Lung microvascular endothelial cell (primary cell): Measurements from ENCODE around the gene TCF7L2. TPM values are rescaled to one million over a fixed set of nuclear protein-coding genes. Genes with fewer than 3 reads are reported as not detected.

Experiments used
- DNase-seq, 2 donors: peaks; one replicate each; pipeline versions ENCODE4 v3.0.0 to v3.0.0-alpha.2; 2010; ENCODE audit warnings: low read depth in 2 of 2
- total RNA-seq: library from RNA; depleted of rRNA; stranded (reverse); fragments of >200 nt; gene quantifications from 2 replicates; pipeline ENCODE4 v1.2.1, GENCODE V29; 2014

The TCF7L2 gene
- total RNA-seq, 1 donor from 2014 or later, result 1.8 TPM

DNA sequence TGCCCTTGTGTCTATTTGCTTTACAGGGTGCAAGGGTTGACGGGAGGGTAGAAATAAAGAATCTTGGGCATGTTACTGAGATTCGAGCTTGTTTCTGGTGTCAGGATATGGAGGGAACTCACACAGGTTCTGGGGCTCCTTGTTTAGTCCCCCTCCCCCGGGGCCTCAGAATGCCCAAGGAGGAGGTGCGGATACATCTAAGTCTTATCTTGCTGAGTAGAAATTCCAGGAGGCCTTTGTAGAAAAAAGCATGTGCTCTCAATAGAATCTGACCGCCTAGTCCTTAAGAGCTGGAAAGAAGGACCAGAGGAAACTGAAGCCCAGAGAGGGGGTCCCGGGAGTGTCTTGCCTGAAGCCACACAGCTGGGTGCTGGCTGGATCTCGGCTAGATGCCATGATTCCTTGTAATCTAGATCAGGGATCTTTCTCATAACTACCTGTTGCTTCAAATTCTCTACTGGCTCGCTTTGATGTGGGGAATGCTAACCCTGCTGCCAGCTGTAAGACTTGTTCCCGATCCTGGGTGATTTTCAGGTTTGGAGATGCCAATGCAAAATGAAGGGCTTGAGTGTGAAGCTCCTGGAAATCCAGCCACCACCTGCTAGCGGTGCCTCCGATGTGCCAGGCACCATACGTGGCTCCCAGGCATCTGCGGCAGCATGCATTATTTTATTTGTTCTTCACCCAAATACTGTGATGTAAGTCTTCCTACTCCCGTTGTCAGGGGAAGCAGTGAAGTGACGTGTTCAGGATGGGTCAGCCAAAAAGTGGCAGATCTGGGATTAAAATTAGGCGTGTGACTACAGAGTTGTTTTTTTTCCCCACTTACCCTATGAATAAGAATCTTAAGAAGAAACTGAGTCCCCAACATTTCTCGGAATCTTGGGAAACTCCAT lies 226.0 kb downstream of the TCF7L2 start:
- DNase-seq, result no peak

- no peak for DNase-seq
These were observed 226.7 kb downstream of the TCF7L2 start for GRCh38 chr10:113176652-113177155.

GRCh38 chr10:113177156-113177935 lies 227.3 kb downstream of the TCF7L2 start:
- no peak for DNase-seq

DNA sequence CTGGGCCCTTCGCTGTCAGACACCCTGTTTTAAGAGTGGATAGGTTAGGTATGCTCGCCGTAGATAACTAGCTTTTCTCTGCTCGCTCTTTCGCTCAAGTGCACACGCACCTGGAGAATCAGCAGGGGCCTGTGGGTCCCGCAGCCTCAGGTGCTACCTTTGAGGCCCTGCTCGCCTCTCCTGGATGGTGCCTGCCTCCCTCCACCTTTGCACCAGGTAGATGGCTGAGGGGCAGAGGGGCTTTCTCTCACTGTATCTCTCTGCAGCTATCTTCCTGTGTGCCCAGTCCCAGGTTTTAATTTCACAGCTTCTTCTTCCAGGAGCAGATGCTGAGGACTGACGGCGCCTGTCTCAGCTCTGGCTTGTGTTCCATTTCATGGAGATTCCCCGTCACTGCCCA lies 227.9 kb downstream of the TCF7L2 start:
- no peak for DNase-seq

- DNase-seq, result no peak
These were observed 228.7 kb downstream of the TCF7L2 start for GRCh38 chr10:113178771-113179170.

GRCh38 chr10:113179265-113179664 lies 229.2 kb downstream of the TCF7L2 start:
- DNase-seq, result no peak

DNA sequence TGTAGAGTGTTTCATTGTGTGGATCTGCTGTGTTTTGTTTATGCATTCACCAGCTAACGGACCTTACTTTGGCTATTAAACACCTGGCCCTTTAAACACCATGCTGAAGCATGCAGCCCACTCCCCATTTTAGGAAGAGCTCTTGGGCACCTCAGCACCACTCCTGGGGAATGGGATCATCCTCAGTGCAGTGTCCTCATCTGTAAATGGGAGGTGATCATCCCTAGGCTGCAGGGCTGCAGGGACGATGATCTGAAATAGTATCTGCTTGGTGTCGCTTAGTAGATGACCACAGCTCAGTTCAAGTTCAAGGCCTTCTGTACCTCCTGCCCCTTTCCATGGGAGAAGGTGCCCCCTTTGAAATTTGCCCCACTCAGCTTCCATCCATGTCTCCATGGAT lies 229.9 kb downstream of the TCF7L2 start:
- DNase-seq, result no peak

GRCh38 chr10:113180401-113181154 lies 230.5 kb downstream of the TCF7L2 start:
- DNase-seq, result no peak

DNA sequence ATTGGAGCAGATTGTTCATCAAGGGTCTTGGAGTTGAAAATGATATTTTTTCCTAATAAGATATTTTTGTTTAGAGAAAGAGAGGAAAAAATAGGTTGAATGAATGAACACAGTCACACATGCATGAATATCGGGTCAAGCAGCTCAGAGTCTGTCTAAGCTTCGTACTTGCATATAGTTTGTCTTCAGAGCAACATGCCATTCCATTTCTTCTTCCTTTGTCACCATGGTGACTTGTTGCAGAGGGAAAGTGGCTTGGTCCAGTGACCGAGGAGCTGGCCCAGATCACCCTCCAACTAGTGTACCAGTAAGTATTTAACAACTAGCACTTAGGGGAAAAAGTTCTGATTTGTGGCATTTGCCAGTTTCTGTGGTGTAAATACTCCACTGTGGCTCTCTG lies 232.1 kb downstream of the TCF7L2 start:
- DNase-seq, result no peak

GRCh38 chr10:113183573-113183972 lies 233.5 kb downstream of the TCF7L2 start:
- DNase-seq, result no peak

DNA sequence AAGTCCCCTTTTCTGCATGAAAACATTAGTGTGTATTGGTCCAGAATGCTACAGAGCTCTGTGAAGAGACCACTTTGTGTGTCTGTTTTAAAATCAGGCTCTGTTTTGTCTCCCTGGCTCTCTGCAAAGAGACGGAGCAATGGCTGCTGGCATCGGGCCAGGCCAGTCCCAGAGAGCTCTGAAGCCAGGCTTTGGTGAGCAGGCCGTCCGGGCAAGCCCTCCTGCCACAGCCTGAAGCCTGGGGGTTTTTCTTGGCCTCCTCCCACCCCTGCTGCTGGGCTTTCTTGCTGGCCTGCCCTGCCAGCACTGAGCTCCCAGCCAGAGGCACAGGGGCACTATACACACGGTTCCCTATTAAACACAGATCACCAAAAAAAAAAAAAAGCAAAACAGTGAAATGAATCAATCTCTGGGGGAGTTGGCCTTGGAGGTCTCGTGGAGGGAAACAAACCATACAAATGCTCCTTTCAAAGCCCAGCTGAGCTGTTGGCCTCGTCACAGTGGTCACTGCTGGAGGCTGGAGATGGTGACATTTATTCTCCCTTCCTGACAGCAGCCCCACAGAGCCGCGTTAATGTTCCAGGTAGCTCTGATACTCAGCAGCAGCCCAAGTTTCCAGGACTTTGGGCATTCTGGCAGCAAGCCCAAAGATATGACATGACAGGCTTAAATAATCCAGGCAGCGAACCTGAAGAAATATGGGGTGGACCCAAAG lies 237.2 kb downstream of the TCF7L2 start:
- DNase-seq, result peak in 1 of 2 donors; percentile 48

DNA sequence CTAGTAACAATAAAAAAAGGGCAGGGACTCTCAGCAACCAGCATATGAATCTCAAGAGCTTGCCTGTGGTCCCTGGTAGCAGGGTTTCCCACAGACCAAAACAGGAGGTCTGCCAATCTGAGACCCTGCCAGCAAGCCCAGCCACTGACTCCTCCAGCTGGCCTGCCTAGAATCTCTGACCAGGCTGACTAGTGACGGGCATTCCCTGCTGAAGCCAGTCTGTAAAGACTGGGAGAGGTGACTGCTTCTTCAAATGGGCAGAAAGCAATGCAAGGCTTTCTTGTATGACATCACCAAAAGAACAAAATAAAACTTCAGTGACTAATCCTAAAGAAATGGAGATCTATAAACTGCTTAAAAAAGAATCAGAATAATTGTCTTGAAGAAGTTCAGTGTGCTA lies 249.4 kb downstream of the TCF7L2 start:
- DNase-seq, result peak in 1 of 2 donors; percentile 12

GRCh38 chr10:113202011-113202410 lies 252.0 kb downstream of the TCF7L2 start:
- DNase-seq, result no peak

- no peak for DNase-seq
These were observed 257.9 kb downstream of the TCF7L2 start for GRCh38 chr10:113207924-113208323.

GRCh38 chr10:113213035-113213434 lies 263.0 kb downstream of the TCF7L2 start:
- DNase-seq, result no peak

DNA sequence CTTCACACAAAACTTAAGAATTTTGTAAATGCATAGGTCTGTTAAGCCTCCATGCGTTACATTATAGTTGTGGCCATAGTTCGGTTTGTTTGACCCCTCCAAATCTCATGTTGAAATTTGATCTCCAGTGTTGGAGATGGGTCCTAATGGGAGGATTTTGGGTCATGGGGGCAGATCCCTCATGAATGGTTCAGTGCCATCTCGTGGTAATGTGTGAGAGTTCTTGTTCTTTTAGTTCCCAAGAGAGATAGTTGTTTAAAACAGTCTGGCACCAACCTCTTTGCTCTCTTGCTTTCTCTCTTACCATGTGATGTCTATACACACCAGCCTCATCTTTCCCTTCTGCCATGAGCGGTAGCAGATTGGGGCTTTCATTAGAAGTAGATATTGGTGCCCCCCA lies 264.3 kb downstream of the TCF7L2 start:
- DNase-seq, result no peak

- DNase-seq, result peak; percentile 28 to 70
These were observed 266.1 kb downstream of the TCF7L2 start for GRCh38 chr10:113216102-113216501.
